Measurements from ENCODE around the gene DOCK11.

DNA sequence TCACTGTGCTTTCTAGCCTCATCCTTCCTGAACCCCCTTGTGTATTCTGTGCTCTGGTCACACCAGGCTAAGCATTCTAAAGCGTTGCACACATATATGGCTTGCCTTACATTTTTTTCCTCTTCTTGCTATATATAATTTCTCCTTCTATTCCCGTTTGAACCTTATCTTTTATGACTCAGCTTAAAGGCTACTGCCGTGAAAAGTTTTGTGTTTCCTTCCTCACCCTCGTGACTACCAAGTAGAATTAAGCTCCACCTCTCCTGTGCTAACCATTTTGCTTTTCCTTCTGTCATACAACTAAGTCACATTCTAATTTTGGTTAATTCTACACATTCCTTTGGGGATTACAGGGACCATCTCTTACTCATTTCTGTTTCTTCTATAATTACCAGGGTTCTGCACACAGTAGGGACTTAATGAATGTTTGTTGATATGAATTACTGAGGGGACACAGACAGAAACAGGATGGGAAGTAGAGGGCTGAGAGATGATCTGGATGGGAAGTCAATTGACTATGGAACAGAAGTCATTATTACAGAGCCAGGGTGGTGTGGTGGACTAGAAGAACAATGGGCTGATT is 67.1 kb downstream of the DOCK11 start:
- TF ChIP-seq CTCF (IDR thresholded peaks at IDR 0.05), result no peak
- TF ChIP-seq EZH2 (IDR thresholded peaks at IDR 0.05; ENCODE audit: borderline replicate concordance, insufficient read depth, low read depth, low read length, poor library complexity, severe bottlenecking), result no peak
